Natural killer cell (primary cell): ENCODE data around the gene TIMM10B. TPM values are rescaled to one million over a fixed set of nuclear protein-coding genes. Genes with fewer than 3 reads are reported as not detected.
"Not testable (repeated sequence)": the region's sequence is repeated elsewhere in the genome, so short reads cannot be mapped to it uniquely, and the experiment has no call there.

Experiments
- ATAC-seq, 3 donors: fragments of 150-1000 bp in 2 of 3; fragments of 200-7000 bp in 1 of 3; cut with Tn5 transposase; 1 replicate in 1 of 3; 2 replicates in 2 of 3; pipeline ENCODE4 v1.10.0; 2021; ENCODE audit warnings: mild to moderate bottlenecking in 2 of 3, moderate library complexity in 2 of 3
- DNase-seq, 2 donors: peaks; one replicate each; pipeline versions ENCODE4 v3.0.0 to v3.0.0-alpha.2; 2013 to 2021; ENCODE audit warnings: mixed read lengths in 1 of 2
- H3K27ac ChIP-seq: one replicate; pipeline ENCODE4 v1.5.1; 2013; ENCODE audit warnings: mild to moderate bottlenecking, low read length
- H3K27me3 ChIP-seq: one replicate; pipeline ENCODE4 v1.6.1; 2013; ENCODE audit warnings: low read length; ENCODE audit not compliant: control insufficient read depth, insufficient read depth
- H3K36me3 ChIP-seq: one replicate; pipeline ENCODE4 v1.6.1; 2013; ENCODE audit warnings: low read length; ENCODE audit not compliant: control insufficient read depth, insufficient read depth
- H3K4me1 ChIP-seq: one replicate; pipeline ENCODE4 v1.6.1; 2013; ENCODE audit warnings: low read length; ENCODE audit not compliant: control insufficient read depth, insufficient read depth
- H3K4me3 ChIP-seq: one replicate; pipeline ENCODE4 v1.5.1; 2013; ENCODE audit warnings: low read length
- H3K9me3 ChIP-seq: one replicate; pipeline ENCODE4 v1.6.1; 2013; ENCODE audit warnings: low read length; ENCODE audit not compliant: control insufficient read depth, insufficient read depth
- H3K27ac Mint-ChIP-seq, 2 donors: one replicate each; pipeline ENCODE4 v1.8.0; 2022; ENCODE audit warnings: mild to moderate bottlenecking in 2 of 2, mixed read lengths in 2 of 2, moderate library complexity in 1 of 2
- H3K27me3 Mint-ChIP-seq, 2 donors: one replicate each; pipeline ENCODE4 v1.8.0; 2022; ENCODE audit warnings: low read depth in 2 of 2, mixed read lengths in 2 of 2
- H3K36me3 Mint-ChIP-seq: one replicate; pipeline ENCODE4 v1.8.0; 2022; ENCODE audit warnings: mixed read lengths
- H3K4me1 Mint-ChIP-seq, 2 donors: one replicate each; pipeline ENCODE4 v1.8.0; 2022; ENCODE audit warnings: mixed read lengths in 2 of 2
- H3K4me3 Mint-ChIP-seq: one replicate; pipeline ENCODE4 v1.8.0; 2022; ENCODE audit warnings: mild to moderate bottlenecking, moderate library complexity, mixed read lengths
- H3K9me3 Mint-ChIP-seq, 2 donors: one replicate each; pipeline ENCODE4 v1.8.0; 2022; ENCODE audit warnings: mixed read lengths in 2 of 2
- WGBS: methylation state at CpG from one replicate; pipeline ENCODE4 v1.1.7; 2013; ENCODE audit warnings: missing lambda C conversion rate; ENCODE audit not compliant: insufficient coverage; 5-methylcytosine and 5-hydroxymethylcytosine counted together
- intact Hi-C: fragments of 100-400 bp; cut with micrococcal nuclease; formaldehyde crosslinking; loops from one replicate; pipeline ENCODE4 v1.14.2; 2022
- total RNA-seq, 4 donors: library from RNA; stranded (reverse); fragments of 120-200 nt in 1 of 4; gene quantifications; one replicate each; pipeline versions ENCODE4 v1.2.3 to v1.2.4, GENCODE V29; 2013 to 2022
- TF ChIP-seq, protein P1 (sequence below): fragments of 200-600 bp; IDR thresholded peaks from one replicate; pipeline ENCODE4 v1.8.0; 2022; ENCODE audit warnings: antibody characterized with exemption

The TIMM10B gene
- total RNA-seq, 3 donors from 2014 or later (not counting 1 experiment from before 2014, with no cell fraction given) = 69.6 to 92.8 (median 71.4) TPM

DNA sequence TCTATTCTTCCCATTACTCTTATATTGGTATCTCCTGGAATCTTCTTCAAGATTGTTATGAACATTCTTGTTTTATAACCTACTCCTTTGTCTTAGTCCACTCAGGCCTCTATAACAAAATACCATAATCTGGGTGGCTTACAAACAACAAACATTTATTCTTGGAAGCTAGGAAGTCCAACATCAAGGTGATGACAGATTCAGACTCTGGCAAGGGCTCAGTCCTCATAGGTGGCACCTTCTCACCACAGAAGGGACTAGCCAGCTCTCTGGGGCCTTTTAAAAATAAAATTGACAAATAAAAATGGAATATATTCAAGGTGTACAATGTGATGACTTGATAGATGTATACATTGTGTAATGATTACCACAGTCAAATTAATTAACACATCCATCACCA, 35.6 kb downstream of the TIMM10B start:
- Mint-ChIP-seq H3K4me1 (no peaks in the 10 kb centered on the region), H3K27ac (no peak overlapping the region), H3K9me3 (no peaks in the 10 kb centered on the region), H3K4me3 (no peak overlapping the region), H3K36me3 (peaks cover 23% of the 10 kb centered on the region), H3K27me3 (no peaks in the 10 kb centered on the region)
- Histone ChIP-seq H3K36me3 (peaks cover 23% of the 10 kb centered on the region), H3K27me3 (no peaks in the 10 kb centered on the region), H3K4me1 (no peaks in the 10 kb centered on the region), H3K9me3 (no peaks in the 10 kb centered on the region), H3K4me3 (no peak overlapping the region), H3K27ac (no peak overlapping the region)
- intact Hi-C loops = no loop called here
- ATAC-seq (no peak), DNase-seq (no peak)
- TF ChIP-seq, protein P1, sequence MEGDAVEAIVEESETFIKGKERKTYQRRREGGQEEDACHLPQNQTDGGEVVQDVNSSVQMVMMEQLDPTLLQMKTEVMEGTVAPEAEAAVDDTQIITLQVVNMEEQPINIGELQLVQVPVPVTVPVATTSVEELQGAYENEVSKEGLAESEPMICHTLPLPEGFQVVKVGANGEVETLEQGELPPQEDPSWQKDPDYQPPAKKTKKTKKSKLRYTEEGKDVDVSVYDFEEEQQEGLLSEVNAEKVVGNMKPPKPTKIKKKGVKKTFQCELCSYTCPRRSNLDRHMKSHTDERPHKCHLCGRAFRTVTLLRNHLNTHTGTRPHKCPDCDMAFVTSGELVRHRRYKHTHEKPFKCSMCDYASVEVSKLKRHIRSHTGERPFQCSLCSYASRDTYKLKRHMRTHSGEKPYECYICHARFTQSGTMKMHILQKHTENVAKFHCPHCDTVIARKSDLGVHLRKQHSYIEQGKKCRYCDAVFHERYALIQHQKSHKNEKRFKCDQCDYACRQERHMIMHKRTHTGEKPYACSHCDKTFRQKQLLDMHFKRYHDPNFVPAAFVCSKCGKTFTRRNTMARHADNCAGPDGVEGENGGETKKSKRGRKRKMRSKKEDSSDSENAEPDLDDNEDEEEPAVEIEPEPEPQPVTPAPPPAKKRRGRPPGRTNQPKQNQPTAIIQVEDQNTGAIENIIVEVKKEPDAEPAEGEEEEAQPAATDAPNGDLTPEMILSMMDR = no peak

DNA sequence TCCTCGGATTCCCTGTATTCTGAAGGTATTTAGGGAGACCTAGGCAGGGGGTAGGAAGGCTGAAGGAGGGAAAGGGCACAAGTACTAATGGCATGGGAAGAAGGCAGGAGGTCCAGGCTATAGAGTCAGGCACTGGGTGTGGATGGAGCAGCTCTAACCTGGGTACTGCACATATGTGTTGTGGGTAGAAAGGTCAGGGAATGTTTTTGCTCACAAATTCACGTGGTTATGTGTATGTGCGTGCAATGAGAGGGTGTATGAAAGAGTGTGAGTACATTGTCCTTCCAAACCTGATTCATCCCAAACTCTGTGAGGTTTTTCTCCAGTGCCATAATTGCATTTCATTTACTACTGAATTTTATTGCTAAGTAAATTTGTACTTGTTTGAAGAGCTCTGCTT, 39.0 kb downstream of the TIMM10B start:
- no peaks in the 10 kb centered on the region for H3K4me1 ChIP-seq
- H3K36me3 Mint-ChIP-seq = peaks cover 18% of the 10 kb centered on the region
- H3K36me3 ChIP-seq = peaks cover 16% of the 10 kb centered on the region
- H3K27ac ChIP-seq = no peak overlapping the region
- no peaks in the 10 kb centered on the region for H3K4me1 Mint-ChIP-seq
- TF ChIP-seq, protein P1 = no peak
- no peak overlapping the region for H3K4me3 ChIP-seq
- ATAC-seq (no peak), DNase-seq (no peak)
- no peak overlapping the region for H3K27ac Mint-ChIP-seq
- no peaks in the 10 kb centered on the region for H3K27me3 ChIP-seq
- no peaks in the 10 kb centered on the region for H3K9me3 Mint-ChIP-seq
- intact Hi-C loops = no loop called here
- WGBS = 97% methylated on average over 3 of the region's 3 CpGs
- no peaks in the 10 kb centered on the region for H3K9me3 ChIP-seq
- no peak overlapping the region for H3K4me3 Mint-ChIP-seq
- H3K27me3 Mint-ChIP-seq = no peaks in the 10 kb centered on the region

DNA sequence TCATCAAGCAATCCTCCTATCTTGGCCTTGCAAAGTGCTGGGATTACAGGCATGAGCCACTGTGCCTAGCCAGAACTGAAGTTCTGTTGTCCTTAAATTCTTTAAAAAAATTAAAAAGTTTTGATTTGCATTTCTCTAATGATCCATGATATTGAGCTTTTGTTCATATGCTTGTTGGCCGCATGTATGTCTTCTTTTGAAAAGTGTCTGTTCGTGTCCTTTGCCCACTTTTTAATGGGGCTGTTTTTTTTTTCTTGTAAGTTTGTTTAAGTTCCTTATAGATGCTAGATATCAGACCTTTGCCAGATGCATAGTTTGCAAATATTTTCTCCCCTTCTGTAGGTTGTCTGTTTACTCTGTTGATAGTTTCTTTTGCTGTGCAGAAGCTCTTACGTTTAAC, 40.6 kb downstream of the TIMM10B start:
- H3K4me1 Mint-ChIP-seq = peaks cover 9 to 11% of the 10 kb centered on the region in 2 donors

DNA sequence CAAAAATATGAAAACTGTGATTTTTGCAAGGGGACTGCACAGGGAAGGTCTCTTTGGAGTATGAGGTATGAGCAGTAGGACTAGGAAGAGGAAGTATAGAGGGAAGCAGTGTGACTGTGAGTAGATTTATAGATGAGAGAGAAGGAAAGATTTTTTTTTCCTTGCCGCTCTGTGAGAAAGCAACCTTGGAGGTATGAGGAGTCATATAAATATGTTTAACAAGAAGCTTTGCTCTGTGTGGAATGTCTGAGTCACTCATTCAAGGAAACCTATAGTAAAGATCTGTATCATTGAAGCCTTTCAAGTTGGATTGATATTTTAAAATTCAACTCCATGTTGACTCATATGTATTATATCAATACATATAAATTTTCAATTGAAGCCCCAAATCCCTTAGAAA, 42.0 kb downstream of the TIMM10B start:
- Histone ChIP-seq H3K36me3 (peaks cover 14% of the 10 kb centered on the region), H3K27me3 (no peaks in the 10 kb centered on the region), H3K4me3 (no peak overlapping the region), H3K4me1 (no peaks in the 10 kb centered on the region), H3K9me3 (no peaks in the 10 kb centered on the region), H3K27ac (no peak overlapping the region)
- TF ChIP-seq, protein P1 = no peak
- intact Hi-C loops = no loop called here
- no peak overlapping the region for H3K4me3 Mint-ChIP-seq
- H3K27ac Mint-ChIP-seq = no peak overlapping the region
- H3K27me3 Mint-ChIP-seq = no peaks in the 10 kb centered on the region
- no peak for DNase-seq
- H3K9me3 Mint-ChIP-seq = no peaks in the 10 kb centered on the region
- no peak for ATAC-seq
- H3K4me1 Mint-ChIP-seq = peaks cover 9 to 12% of the 10 kb centered on the region in 2 donors
- H3K36me3 Mint-ChIP-seq = peaks cover 12% of the 10 kb centered on the region
- WGBS = 0% methylated on average over 1 of the region's 1 CpG

More for the DNA sequence above, 40.6 kb downstream of the TIMM10B start:
- H3K27me3 Mint-ChIP-seq, H3K27ac Mint-ChIP-seq, H3K9me3 Mint-ChIP-seq, intact Hi-C loops, H3K4me3 ChIP-seq, H3K27me3 ChIP-seq, H3K4me1 ChIP-seq, DNase-seq, H3K4me3 Mint-ChIP-seq, ATAC-seq, H3K9me3 ChIP-seq, H3K27ac ChIP-seq: not testable (repeated sequence)
- H3K36me3 ChIP-seq = peaks cover 16% of the 10 kb centered on the region
- 94% methylated on average over 3 of the region's 3 CpGs for WGBS
- peaks cover 13% of the 10 kb centered on the region for H3K36me3 Mint-ChIP-seq
